ENCODE measurements around the gene NRL.

The NRL gene

DNA sequence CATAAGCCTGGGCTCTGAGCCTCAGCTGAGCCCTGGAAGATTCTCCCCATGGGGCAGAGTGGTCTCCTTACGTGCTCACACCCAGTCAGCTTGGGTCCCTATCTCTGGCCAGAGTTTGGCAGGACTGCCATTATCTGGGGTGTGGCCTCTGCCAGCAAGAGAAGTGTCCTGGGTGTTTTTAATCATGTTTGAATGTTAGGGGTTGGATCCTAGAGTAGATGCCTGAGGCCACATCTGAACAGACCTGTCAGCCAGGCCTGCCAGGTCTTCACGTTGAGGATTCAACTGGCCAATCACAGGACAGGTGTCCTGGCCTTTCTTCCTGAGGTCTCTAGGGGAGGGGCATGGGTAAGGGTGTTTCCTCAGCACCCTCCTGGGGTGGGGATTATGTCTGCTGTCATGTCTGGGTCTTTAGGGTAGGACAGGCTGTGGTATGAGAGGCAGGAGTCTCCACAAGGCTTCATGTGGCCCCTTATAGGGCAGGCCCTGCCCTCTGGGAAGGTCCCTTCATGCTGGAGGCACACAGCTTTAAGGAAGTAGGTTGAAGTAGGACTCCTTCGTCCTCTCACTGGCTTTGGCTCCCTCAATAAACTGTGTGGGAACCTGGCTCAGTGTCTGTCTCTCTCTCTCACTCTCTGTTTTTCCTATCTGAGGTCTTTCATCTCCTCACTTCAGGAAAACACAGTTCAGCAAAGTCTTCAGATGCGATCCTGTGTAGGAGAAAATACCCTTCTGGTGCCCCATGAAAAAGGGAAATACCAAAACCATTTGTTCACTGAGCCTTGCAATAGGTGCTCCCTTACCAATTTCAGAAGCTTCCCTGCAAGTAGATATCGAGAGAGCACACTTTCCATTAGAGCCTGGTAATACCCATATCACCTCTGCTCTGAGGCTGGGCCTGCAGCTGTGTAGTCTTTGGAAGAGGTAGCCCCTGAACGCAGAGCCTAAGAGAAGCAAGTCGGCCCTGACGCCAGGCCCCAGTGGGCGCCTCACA, 9.0 kb upstream of the NRL start:
- Histone ChIP-seq H3K9me2 (replicated peaks; ENCODE audit: low read depth, low read length) (no peaks in the 10 kb centered on the region), H3F3A (ENCODE audit: low read depth) (no peaks in the 10 kb centered on the region), H3K4me1 (ENCODE audit: insufficient read depth, low read length, poor library complexity, severe bottlenecking) (no peaks in the 10 kb centered on the region), H4K20me1 (ENCODE audit: insufficient read depth, low read length, poor library complexity, severe bottlenecking) (no peaks in the 10 kb centered on the region), H3K9me3 (ENCODE audit: insufficient read depth, low read depth, low read length) (no peaks in the 10 kb centered on the region), H3K79me2 (ENCODE audit: insufficient read depth, low read length) (no peaks in the 10 kb centered on the region), H3K36me3 (ENCODE audit: insufficient read depth, low read length) (peaks cover 33% of the 10 kb centered on the region), H3K9ac (ENCODE audit: low read depth, low read length, poor library complexity, severe bottlenecking) (no peak overlapping the region), H3K4me3 (ENCODE audit: low read length, poor library complexity, severe bottlenecking) (no peak overlapping the region), H2AFZ (ENCODE audit: low read length) (no peak overlapping the region), H3K4me2 (ENCODE audit: low read depth, low read length, poor library complexity, severe bottlenecking) (no peak overlapping the region), H3K27me3 (ENCODE audit: insufficient read depth, low read length, poor library complexity, severe bottlenecking) (no peaks in the 10 kb centered on the region)
- TF ChIP-seq, protein P1, sequence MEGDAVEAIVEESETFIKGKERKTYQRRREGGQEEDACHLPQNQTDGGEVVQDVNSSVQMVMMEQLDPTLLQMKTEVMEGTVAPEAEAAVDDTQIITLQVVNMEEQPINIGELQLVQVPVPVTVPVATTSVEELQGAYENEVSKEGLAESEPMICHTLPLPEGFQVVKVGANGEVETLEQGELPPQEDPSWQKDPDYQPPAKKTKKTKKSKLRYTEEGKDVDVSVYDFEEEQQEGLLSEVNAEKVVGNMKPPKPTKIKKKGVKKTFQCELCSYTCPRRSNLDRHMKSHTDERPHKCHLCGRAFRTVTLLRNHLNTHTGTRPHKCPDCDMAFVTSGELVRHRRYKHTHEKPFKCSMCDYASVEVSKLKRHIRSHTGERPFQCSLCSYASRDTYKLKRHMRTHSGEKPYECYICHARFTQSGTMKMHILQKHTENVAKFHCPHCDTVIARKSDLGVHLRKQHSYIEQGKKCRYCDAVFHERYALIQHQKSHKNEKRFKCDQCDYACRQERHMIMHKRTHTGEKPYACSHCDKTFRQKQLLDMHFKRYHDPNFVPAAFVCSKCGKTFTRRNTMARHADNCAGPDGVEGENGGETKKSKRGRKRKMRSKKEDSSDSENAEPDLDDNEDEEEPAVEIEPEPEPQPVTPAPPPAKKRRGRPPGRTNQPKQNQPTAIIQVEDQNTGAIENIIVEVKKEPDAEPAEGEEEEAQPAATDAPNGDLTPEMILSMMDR (conservative IDR thresholded peaks at IDR 0.05; ENCODE audit: low read length): no peak
- TF ChIP-seq EZH2phosphoT487 (IDR thresholded peaks at IDR 0.05; ENCODE audit: borderline replicate concordance): no peak

DNA sequence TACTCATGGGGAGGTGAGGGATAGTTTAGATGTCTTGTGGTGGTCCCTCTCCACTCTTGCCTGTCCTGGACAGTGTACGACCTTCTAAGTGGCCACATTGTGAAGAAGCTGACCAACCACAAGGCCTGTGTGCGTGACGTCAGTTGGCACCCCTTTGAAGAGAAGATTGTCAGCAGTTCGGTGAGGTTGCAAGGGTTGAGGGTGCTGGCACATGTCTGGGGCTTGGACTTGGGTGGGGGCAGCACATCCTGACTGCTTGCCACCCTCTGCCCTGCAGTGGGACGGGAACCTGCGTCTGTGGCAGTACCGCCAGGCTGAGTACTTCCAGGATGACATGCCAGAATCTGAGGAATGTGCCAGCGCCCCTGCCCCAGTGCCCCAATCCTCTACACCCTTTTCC, 8.1 kb upstream of the NRL start:
- Histone ChIP-seq H3K27me3 (ENCODE audit: insufficient read depth, low read length, poor library complexity, severe bottlenecking) (no peaks in the 10 kb centered on the region), H3F3A (ENCODE audit: low read depth) (no peaks in the 10 kb centered on the region), H3K9me2 (replicated peaks; ENCODE audit: low read depth, low read length) (no peaks in the 10 kb centered on the region), H4K20me1 (ENCODE audit: insufficient read depth, low read length, poor library complexity, severe bottlenecking) (no peaks in the 10 kb centered on the region), H3K4me3 (ENCODE audit: low read length, poor library complexity, severe bottlenecking) (no peak overlapping the region), H3K9ac (ENCODE audit: low read depth, low read length, poor library complexity, severe bottlenecking) (no peak overlapping the region), H3K9me3 (ENCODE audit: insufficient read depth, low read depth, low read length) (no peaks in the 10 kb centered on the region), H3K79me2 (ENCODE audit: insufficient read depth, low read length) (no peaks in the 10 kb centered on the region), H3K4me2 (ENCODE audit: low read depth, low read length, poor library complexity, severe bottlenecking) (no peak overlapping the region), H2AFZ (ENCODE audit: low read length) (no peak overlapping the region), H3K36me3 (ENCODE audit: insufficient read depth, low read length) (peaks cover 42% of the 10 kb centered on the region), H3K4me1 (ENCODE audit: insufficient read depth, low read length, poor library complexity, severe bottlenecking) (no peaks in the 10 kb centered on the region)
- TF ChIP-seq EZH2phosphoT487 (IDR thresholded peaks at IDR 0.05; ENCODE audit: borderline replicate concordance): no peak
- TF ChIP-seq, protein P1 (conservative IDR thresholded peaks at IDR 0.05; ENCODE audit: low read length): no peak

DNA sequence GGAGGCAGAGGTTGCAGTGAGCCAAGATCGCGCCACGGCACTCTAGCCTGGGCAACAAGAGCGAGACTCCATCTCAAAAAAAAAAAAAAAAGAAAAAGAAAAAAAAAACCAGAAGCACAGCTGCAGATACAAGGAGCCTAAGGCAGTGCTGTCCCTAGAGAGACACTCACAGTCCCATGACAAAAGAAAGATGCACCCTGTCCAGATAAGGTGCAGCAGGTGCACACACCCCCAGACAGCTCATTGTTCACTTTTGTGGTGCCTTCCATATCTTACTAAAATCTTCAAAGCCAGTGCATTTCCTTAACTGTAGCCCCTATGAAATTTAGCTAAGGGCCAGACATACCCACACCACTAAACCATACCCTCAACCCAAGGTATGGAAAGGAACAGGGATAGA, 7.7 kb upstream of the NRL start:
- H3K4me2 ChIP-seq (ENCODE audit: low read depth, low read length, poor library complexity, severe bottlenecking): no peak overlapping the region
- peaks cover 2% of the 10 kb centered on the region; the same call in 1 of the 2 replicates for H3K79me2 ChIP-seq (ENCODE audit: insufficient read depth, low read length)
- no peaks in the 10 kb centered on the region for H3F3A ChIP-seq (ENCODE audit: low read depth)
- H3K4me3 ChIP-seq (ENCODE audit: low read length, poor library complexity, severe bottlenecking): no peak overlapping the region
- no peaks in the 10 kb centered on the region for H3K9me2 ChIP-seq (replicated peaks; ENCODE audit: low read depth, low read length)
- H3K4me1 ChIP-seq (ENCODE audit: insufficient read depth, low read length, poor library complexity, severe bottlenecking): no peaks in the 10 kb centered on the region
- H3K9ac ChIP-seq (ENCODE audit: low read depth, low read length, poor library complexity, severe bottlenecking): no peak overlapping the region
- peaks cover 46% of the 10 kb centered on the region for H3K36me3 ChIP-seq (ENCODE audit: insufficient read depth, low read length)
- peaks cover under 1% of the 10 kb centered on the region for H4K20me1 ChIP-seq (ENCODE audit: insufficient read depth, low read length, poor library complexity, severe bottlenecking)
- no peak overlapping the region for H2AFZ ChIP-seq (ENCODE audit: low read length)
- no peaks in the 10 kb centered on the region for H3K9me3 ChIP-seq (ENCODE audit: insufficient read depth, low read depth, low read length)
- no peak for TF ChIP-seq EZH2phosphoT487 (IDR thresholded peaks at IDR 0.05; ENCODE audit: borderline replicate concordance)
- TF ChIP-seq, protein P1 (conservative IDR thresholded peaks at IDR 0.05; ENCODE audit: low read length): no peak
- no peaks in the 10 kb centered on the region for H3K27me3 ChIP-seq (ENCODE audit: insufficient read depth, low read length, poor library complexity, severe bottlenecking)
